HepG2 (cell line): ENCODE results near the gene C4BPA. TPM values are rescaled to one million over a fixed set of nuclear protein-coding genes. Genes with fewer than 3 reads are reported as not detected.

Experiments used
- ATAC-seq: fragments of 200-7000 bp; cut with Tn5 transposase; 3 replicates; pipeline ENCODE4 v1.9.1; 2020; ENCODE audit warnings: mild to moderate bottlenecking, moderate library complexity
- BruUV-seq: library from RNA; stranded (reverse); fragments of 400-500 nt; replicated peaks from 2 replicates; lab custom pipeline; 2021; lab: Mats Ljungman, UMichigan
- CTCF ChIA-PET: fragments of 300-600 bp; formaldehyde crosslinking; extraction: SDS; loops from one replicate; lab custom pipeline; 2021; ENCODE audit warnings: low total read pairs, inconsistent platforms, low intra/inter-chr PET ratio; lab: Yijun Ruan, JAX
- POLR2A ChIA-PET: fragments of 350-600 bp; sonication (Branson Sonifier 250); formaldehyde crosslinking; loops from one replicate; lab custom pipeline; 2020; ENCODE audit warnings: antibody characterized with exemption, inconsistent platforms; lab: Yijun Ruan, JAX
- DNase-seq: peaks from one replicate; pipeline ENCODE4 v3.0.0-alpha.2; 2015; ENCODE audit warnings: low spot score
- FAIRE-seq: peaks from 3 replicates; lab custom pipeline; 2011; peaks lifted over from hg19 to GRCh38; lab: Jason Lieb, UNC
- H2AFZ ChIP-seq: one replicate; pipeline ENCODE4 v1.6.1; 2011; ENCODE audit warnings: low read length, inconsistent platforms
- H3K27ac ChIP-seq: fragments of 300-600 bp; 3 replicates; pipeline ENCODE4 v1.8.0; 2011; ENCODE audit warnings: mixed run types, mild to moderate bottlenecking, mixed read lengths, low read length, inconsistent platforms; ENCODE audit not compliant: insufficient read depth; ENCODE audit errors: extremely low read length
- H3K27me3 ChIP-seq, 2 experiments: fragments of 200-600 bp in 1 of 2; 2 replicates in 1 of 2; 3 replicates in 1 of 2; pipeline versions ENCODE4 v1.6.0 to v1.8.0; 2011; ENCODE audit warnings: low read length in 2 of 2, mild to moderate bottlenecking in 2 of 2, moderate library complexity in 2 of 2, inconsistent platforms in 1 of 2; ENCODE audit not compliant: insufficient read depth in 2 of 2, control insufficient read depth in 1 of 2
- H3K36me3 ChIP-seq, 2 experiments: fragments of 200-600 bp in 1 of 2; replicated peaks in 1 of 2; 2 replicates in 1 of 2; 3 replicates in 1 of 2; pipeline versions ENCODE4 v1.5.1 to v1.8.0; 2011; ENCODE audit warnings: low read length in 2 of 2, inconsistent platforms in 1 of 2; ENCODE audit not compliant: insufficient read depth in 2 of 2, control insufficient read depth in 1 of 2
- H3K4me1 ChIP-seq: 2 replicates; pipeline ENCODE4 v1.5.1; 2012; ENCODE audit warnings: low read length, inconsistent platforms; ENCODE audit not compliant: insufficient read depth
- H3K4me2 ChIP-seq: 2 replicates; pipeline ENCODE4 v1.6.0; 2011; ENCODE audit warnings: low read depth, low read length, inconsistent platforms
- H3K4me3 ChIP-seq, 3 experiments: fragments of 200-600 bp in 1 of 3; sonication (generic), shearing (Covaris generic) in 1 of 3; replicated peaks in 1 of 3; 2 replicates each; pipeline ENCODE4 v1.5.1; 2011 to 2016; ENCODE audit warnings: low read length in 3 of 3, inconsistent platforms in 2 of 3, low read depth in 2 of 3, mild to moderate bottlenecking in 2 of 3, control low read depth in 1 of 3, mixed read lengths in 1 of 3; ENCODE audit not compliant: insufficient read depth in 1 of 3
- H3K79me2 ChIP-seq: one replicate; pipeline ENCODE4 v1.6.1; 2011; ENCODE audit warnings: low read length, inconsistent platforms; ENCODE audit not compliant: insufficient read depth
- H3K9ac ChIP-seq: 2 replicates; pipeline ENCODE4 v1.6.0; 2011; ENCODE audit warnings: mild to moderate bottlenecking, low read depth, low read length, inconsistent platforms; ENCODE audit not compliant: insufficient read depth
- H3K9me3 ChIP-seq: 2 replicates; pipeline ENCODE4 v1.5.1; 2012; ENCODE audit warnings: mild to moderate bottlenecking, low read length
- H4K20me1 ChIP-seq: 2 replicates; pipeline ENCODE4 v1.6.0; 2011; ENCODE audit warnings: inconsistent platforms, mild to moderate bottlenecking, low read length, moderate library complexity; ENCODE audit not compliant: insufficient read depth
- ATF7 ChIP-seq, 2 experiments: fragments of 450-650 bp in 1 of 2; sonication (generic) in 1 of 2; formaldehyde crosslinking in 1 of 2; IDR thresholded peaks; 2 replicates each; pipeline versions ENCODE4 v1.4.0 to v1.6.1; 2016 to 2020; ENCODE audit warnings: antibody characterized with exemption in 1 of 2, mild to moderate bottlenecking in 1 of 2, missing genetic modification reagents in 1 of 2
- HINFP ChIP-seq: sonication (generic); formaldehyde crosslinking; IDR thresholded peaks from 2 replicates; pipeline ENCODE4 v1.4.0; 2020; ENCODE audit warnings: low read depth, mild to moderate bottlenecking, missing genetic modification reagents
- KDM5B ChIP-seq: sonication (generic); formaldehyde crosslinking; IDR thresholded peaks from 2 replicates; pipeline ENCODE4 v1.4.0; 2020; ENCODE audit warnings: missing genetic modification reagents, mild to moderate bottlenecking, borderline replicate concordance
- SNRNP70 ChIP-seq: fragments of 200-400 bp; formaldehyde crosslinking; IDR thresholded peaks from 2 replicates; pipeline ENCODE4 v1.6.1; 2017; ENCODE audit warnings: mild to moderate bottlenecking, low read depth, low read length, moderate library complexity
- SP2 ChIP-seq: sonication (generic); formaldehyde crosslinking; IDR thresholded peaks from 2 replicates; pipeline ENCODE4 v1.5.1; 2020; ENCODE audit warnings: mild to moderate bottlenecking, missing genetic modification reagents
- TRIM24 ChIP-seq: sonication (generic); formaldehyde crosslinking; IDR thresholded peaks from 2 replicates; pipeline ENCODE4 v1.8.0; 2022; ENCODE audit warnings: mild to moderate bottlenecking, missing genetic modification reagents
- ZNF446 ChIP-seq: sonication (generic); formaldehyde crosslinking; IDR thresholded peaks from 2 replicates; pipeline ENCODE4 v1.5.0; 2020; ENCODE audit warnings: mild to moderate bottlenecking, missing genetic modification reagents
- ZNF724P ChIP-seq: sonication (generic); formaldehyde crosslinking; IDR thresholded peaks from 2 replicates; pipeline ENCODE4 v1.8.0; 2022; ENCODE audit warnings: missing genetic modification reagents, borderline replicate concordance
- ZNF747 ChIP-seq: sonication (generic); formaldehyde crosslinking; IDR thresholded peaks from 2 replicates; pipeline ENCODE4 v1.8.1; 2023; ENCODE audit warnings: missing genetic modification reagents, mild to moderate bottlenecking, borderline replicate concordance
- WGBS: methylation state at CpG from one replicate; pipeline ENCODE4 v1.1.6; 2017; ENCODE audit warnings: low lambda C conversion rate; 5-methylcytosine and 5-hydroxymethylcytosine counted together
- in situ Hi-C: cut with HindIII; loops from 2 replicates; pipeline ENCODE4 v1.10.0; 2017; ENCODE audit warnings: low pct_unique_long_range_greater_than_20kb; ENCODE audit not compliant: extremely low pct_ligation_motif_present
- intact Hi-C: fragments of 100-400 bp; cut with micrococcal nuclease; formaldehyde crosslinking; loops from one replicate; pipeline ENCODE4 v1.10.0; 2022; ENCODE audit not compliant: unreplicated experiment
- polyA plus RNA-seq, 8 experiments: library from polyadenylated mRNA; depleted of rRNA in 3 of 8; stranded (reverse) in 7 of 8; unstranded in 1 of 8; fragments of >200 nt; fragmentation: Illumina TruSeq in 4 of 8; extraction: Trizol in 4 of 8; gene quantifications; 2 replicates each; pipeline versions ENCODE4 v1.2.1 to v1.2.3, GENCODE V29; 2011 to 2016; ENCODE audit warnings: low read depth in 4 of 8, missing spikeins in 1 of 8, mixed read lengths in 1 of 8; ENCODE audit not compliant: insufficient read depth in 1 of 8
- total RNA-seq, 5 experiments: library from RNA; depleted of rRNA; stranded (reverse); fragments of >200 nt; fragmentation: Illumina TruSeq; extraction: Trizol; gene quantifications; 2 replicates each; pipeline ENCODE4 v1.2.3, GENCODE V29; 2016; ENCODE audit warnings: low read depth in 1 of 5

The C4BPA gene
- total and polyA plus RNA-seq, 2 of the 13 experiments (the other 11 are each of a cell fraction or from before 2014, with no cell fraction given), result 32.1 to 60.1 TPM

- CTCF ChIA-PET, result no interaction called here
- no peak for ATAC-seq
Measured at GRCh38 chr1:207059881-207060280, 44.2 kb upstream of the C4BPA start.

DNA sequence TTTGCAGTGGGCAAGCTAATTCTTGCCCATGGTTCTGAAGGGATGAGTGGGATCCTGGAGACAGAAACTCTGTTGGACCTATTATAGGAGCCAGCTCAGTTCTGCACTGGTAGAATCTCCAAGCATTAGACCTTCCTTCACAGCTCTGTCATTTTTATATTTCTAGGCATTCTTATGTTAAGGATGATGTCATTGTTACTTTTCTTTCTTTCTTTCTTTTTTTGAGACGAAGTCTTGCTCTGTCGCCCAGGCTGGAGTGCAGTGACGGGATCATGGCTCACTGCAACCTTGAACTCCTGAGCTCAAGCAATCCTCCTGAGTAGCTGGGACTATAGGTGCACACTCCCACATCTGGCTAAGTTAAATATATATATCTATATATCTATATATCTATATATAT lies 43.4 kb upstream of the C4BPA start:
- H3K9ac ChIP-seq, result no peak overlapping the region

More at GRCh38 chr1:207059881-207060280, 44.2 kb upstream of the C4BPA start:
- no peak overlapping the region for H3K4me3 ChIP-seq
- 0 out of 2 replicates have a peak, but pooled peaks cover 1% of the 10 kb centered on the region for H3K4me1 ChIP-seq
- no peaks in the 10 kb centered on the region for H3K79me2 ChIP-seq
- no peaks in the 10 kb centered on the region for H3K27me3 ChIP-seq
- H3K9ac ChIP-seq, result no peak overlapping the region
- in situ Hi-C loops, result no loop called here
- peaks cover 3 to 21% of the 10 kb centered on the region in 2 experiments; a peak in 4 of 5 replicates for H3K36me3 ChIP-seq
- H3K9me3 ChIP-seq, result no peaks in the 10 kb centered on the region
- WGBS, result 100% methylated on average over 4 of the region's 4 CpGs
- no peak overlapping the region for H2AFZ ChIP-seq
- intact Hi-C loops, result no loop called here
- H4K20me1 ChIP-seq, result no peaks in the 10 kb centered on the region
- no peak for FAIRE-seq
- POLR2A ChIA-PET, result interaction anchor here (1.3 kb wide), 1 partner anchor 16 kb away, joined by 3 read pairs; no protein-coding TSS in a partner anchor
- DNase-seq, result no peak
- H3K27ac ChIP-seq, result no peak overlapping the region
- TF ChIP-seq TRIM24 (CRISPR knock-in tag), result no peak
- no peak for TF ChIP-seq SP2 (CRISPR knock-in tag)
- no peak for TF ChIP-seq ZNF747
- no peak for TF ChIP-seq SNRNP70
- TF ChIP-seq HINFP (CRISPR knock-in tag), result no peak
- no peak for TF ChIP-seq ZNF724P
- TF ChIP-seq KDM5B, result no peak
- BruUV-seq, result no TSS peak
- no peak overlapping the region for H3K4me2 ChIP-seq

More for the DNA sequence above, 43.4 kb upstream of the C4BPA start:
- no TSS peak for BruUV-seq
- intact Hi-C loops, result no loop called here
- Histone ChIP-seq H3K9me3 (no peaks in the 10 kb centered on the region), H3K4me3 (no peak overlapping the region), H3K36me3 (peaks cover 4 to 25% of the 10 kb centered on the region in 2 experiments; a peak in 4 of 5 replicates), H3K79me2 (no peaks in the 10 kb centered on the region), H2AFZ (no peak overlapping the region), H3K27ac (no peak overlapping the region), H3K4me2 (no peak overlapping the region), H3K4me1 (no peaks in the 10 kb centered on the region), H3K27me3 (no peaks in the 10 kb centered on the region), H4K20me1 (no peaks in the 10 kb centered on the region)
- FAIRE-seq (no peak), ATAC-seq (no peak), DNase-seq (no peak)
- ChIA-PET POLR2A (interaction anchor here (1.3 kb wide), 1 partner anchor 15 kb away, joined by 3 read pairs; no protein-coding TSS in a partner anchor), CTCF (no interaction called here)
- in situ Hi-C loops, result no loop called here
- TF ChIP-seq ZNF446, result no peak
- peak; percentile 95 for TF ChIP-seq ATF7 (IDR thresholded peaks at IDR 0.05)
- no peak for TF ChIP-seq ATF7 (CRISPR knock-in tag; IDR thresholded peaks at IDR 0.05)
- WGBS, result 81% methylated on average over 3 of the region's 3 CpGs
